ENCODE results near the gene ANKRD11.
"Not testable (repeated sequence)": the region's sequence is repeated elsewhere in the genome, so short reads cannot be mapped to it uniquely, and the experiment has no call there.

The ANKRD11 gene

GRCh38 chr16:89425523-89425922 lies 64.8 kb downstream of the ANKRD11 start:
- DNase-seq (ENCODE audit: low read depth): no peak
- H3K4me3 ChIP-seq (ENCODE audit: low read length): no peak overlapping the region
- TF ChIP-seq CTCF (IDR thresholded peaks at IDR 0.05; ENCODE audit: insufficient read depth, low read depth, low read length, missing control alignments): no peak

DNA sequence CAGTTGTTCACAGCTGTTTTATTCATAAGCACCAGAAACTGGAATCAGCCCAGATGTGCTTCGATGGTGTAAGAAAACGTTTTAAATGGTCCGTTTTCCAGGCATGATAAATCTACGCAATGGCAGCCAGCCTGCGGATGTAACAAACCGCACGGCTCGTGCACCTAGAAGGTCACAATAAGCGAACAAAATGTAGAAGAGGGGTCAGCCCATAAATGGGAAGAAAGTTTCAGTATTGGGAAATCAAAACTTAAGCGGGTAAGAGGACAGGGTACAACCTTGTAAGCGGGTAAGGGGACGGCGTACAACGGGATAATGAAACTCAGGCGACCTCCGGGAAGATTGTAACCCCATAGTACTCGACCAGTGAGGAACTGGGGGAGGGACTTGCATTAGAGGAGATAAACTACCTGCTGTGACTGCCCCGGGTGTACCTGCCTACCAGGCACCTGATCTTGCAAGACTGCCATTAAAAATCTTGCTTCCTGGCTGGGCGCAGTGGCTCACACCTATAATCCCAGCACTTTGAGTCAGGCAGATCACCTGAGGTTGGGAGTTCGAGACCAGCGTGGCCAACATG lies 66.6 kb downstream of the ANKRD11 start:
- no peak for TF ChIP-seq CTCF (IDR thresholded peaks at IDR 0.05; ENCODE audit: insufficient read depth, low read depth, low read length, missing control alignments)
- no peak overlapping the region for H3K4me3 ChIP-seq (ENCODE audit: low read length)

DNA sequence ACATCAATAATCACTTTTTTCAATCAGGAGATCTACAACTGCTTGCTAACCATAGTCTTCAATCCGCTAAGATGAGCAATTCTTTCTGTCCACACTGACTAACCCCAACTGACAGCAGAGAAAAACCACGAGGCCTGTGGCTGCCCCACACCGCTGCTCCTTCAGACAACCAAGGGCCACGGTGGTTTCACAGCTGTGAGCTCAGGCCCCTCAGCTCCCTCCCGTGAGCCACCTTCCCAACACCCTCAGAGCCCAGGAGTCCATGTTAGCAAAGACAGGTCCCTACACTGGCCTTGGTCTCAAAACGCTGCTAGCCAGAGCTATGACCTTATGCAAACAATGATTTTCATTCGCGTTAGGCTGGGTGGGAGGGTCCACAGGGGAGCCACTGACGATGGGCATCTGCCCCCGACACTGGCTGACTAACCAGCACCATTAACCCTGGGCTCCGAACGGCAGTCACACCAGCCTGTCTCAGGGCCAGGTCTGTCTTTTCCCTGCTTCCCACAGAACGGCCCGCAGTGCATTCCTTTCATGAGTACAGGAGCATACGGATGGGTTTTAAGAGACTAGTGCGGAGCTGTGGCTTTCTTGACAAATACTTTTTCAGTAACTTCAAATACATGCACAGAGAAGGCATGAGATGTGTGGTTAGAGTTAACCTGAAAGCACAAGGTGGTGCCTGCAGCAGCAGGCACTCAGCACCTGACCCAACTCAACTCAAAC lies 67.3 kb downstream of the ANKRD11 start:
- no peak overlapping the region for H3K4me3 ChIP-seq (ENCODE audit: low read length)
- DNase-seq (ENCODE audit: low read depth): peak; percentile 43

More for the DNA sequence above, 66.6 kb downstream of the ANKRD11 start:
- no peak for DNase-seq (ENCODE audit: low read depth)

DNA sequence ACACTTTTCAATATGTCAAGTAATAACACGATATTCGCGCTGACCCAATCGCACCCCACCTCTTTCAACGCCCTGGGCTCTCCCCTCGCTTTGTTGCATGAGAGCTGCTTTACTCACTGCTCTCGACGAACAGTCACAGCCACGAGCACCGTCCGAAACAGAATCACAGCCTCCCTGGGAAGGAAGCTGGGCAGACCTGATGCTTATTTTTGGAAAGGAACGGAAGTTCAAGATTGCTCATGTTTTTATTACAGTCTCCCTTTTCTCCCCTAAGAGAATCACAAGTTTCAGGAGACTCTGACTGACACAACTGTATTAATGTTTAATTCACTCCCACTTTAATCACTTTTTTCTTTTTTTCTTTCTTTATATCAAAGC lies 67.8 kb downstream of the ANKRD11 start:
- TF ChIP-seq CTCF (IDR thresholded peaks at IDR 0.05; ENCODE audit: insufficient read depth, low read depth, low read length, missing control alignments): no peak
- no peak overlapping the region for H3K4me3 ChIP-seq (ENCODE audit: low read length)
- DNase-seq (ENCODE audit: low read depth): no peak

More for the DNA sequence above, 67.3 kb downstream of the ANKRD11 start:
- TF ChIP-seq CTCF (IDR thresholded peaks at IDR 0.05; ENCODE audit: insufficient read depth, low read depth, low read length, missing control alignments): no peak

GRCh38 chr16:89421300-89421699 lies 69.1 kb downstream of the ANKRD11 start:
- not testable (repeated sequence) for H3K4me3 ChIP-seq (ENCODE audit: low read length); DNase-seq (ENCODE audit: low read depth)

DNA sequence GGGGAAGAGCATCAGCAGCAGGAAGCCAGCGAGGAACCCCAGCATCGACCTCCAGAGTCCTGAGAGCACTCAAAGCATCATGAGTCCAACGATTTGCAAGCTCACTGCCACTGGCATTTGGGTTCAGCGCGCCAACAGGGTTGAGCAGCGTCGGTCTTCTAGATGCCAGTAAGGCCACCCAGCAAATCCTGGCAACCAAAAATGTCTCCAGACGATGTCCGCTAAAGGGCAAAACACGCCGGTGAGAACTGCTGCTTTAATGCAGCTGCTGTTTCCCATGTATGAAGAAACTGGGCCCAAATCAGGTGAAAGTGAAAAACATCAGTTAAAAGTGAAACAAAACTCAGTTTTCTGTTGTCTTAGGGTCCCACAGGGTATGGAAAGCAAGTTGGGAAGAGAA lies 70.2 kb downstream of the ANKRD11 start:
- DNase-seq (ENCODE audit: low read depth): no peak
- no peak for TF ChIP-seq CTCF (IDR thresholded peaks at IDR 0.05; ENCODE audit: insufficient read depth, low read depth, low read length, missing control alignments)
- no peak overlapping the region for H3K4me3 ChIP-seq (ENCODE audit: low read length)

DNA sequence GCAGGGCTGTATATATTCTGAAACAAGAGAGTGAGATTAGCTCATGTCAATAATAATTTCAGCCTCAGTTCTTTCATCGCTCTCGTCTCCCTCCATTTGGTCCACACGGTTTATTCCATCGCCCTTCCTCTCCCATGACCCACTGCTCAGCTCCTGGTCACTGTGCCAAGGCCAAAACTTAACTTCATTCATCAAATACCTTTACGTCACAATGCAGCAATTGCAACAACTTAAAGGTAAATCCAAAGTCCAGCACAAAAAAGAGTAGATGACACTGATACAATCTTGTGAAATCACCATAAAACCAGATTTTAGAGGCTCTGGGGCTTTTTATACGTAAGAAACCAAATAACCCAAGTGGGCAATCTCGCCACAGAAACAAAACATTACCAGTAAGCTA lies 72.0 kb downstream of the ANKRD11 start:
- H3K4me3 ChIP-seq (ENCODE audit: low read length): no peak overlapping the region
- no peak for DNase-seq (ENCODE audit: low read depth)
- no peak for TF ChIP-seq CTCF (IDR thresholded peaks at IDR 0.05; ENCODE audit: insufficient read depth, low read depth, low read length, missing control alignments)
